Fibroblast of villous mesenchyme (primary cell): ENCODE data around the gene NFE2L3. TPM values are rescaled to one million over a fixed set of nuclear protein-coding genes. Genes with fewer than 3 reads are reported as not detected.
"Not testable (repeated sequence)": the region's sequence is repeated elsewhere in the genome, so short reads cannot be mapped to it uniquely, and the experiment has no call there.

Source experiments
- DNase-seq: peaks from one replicate; pipeline ENCODE4 v3.0.0-alpha.2; 2010; ENCODE audit warnings: low read depth
- H3K4me3 ChIP-seq: 2 replicates; pipeline ENCODE4 v1.5.1; 2011; ENCODE audit warnings: low read depth, mild to moderate bottlenecking, low read length
- CTCF ChIP-seq: IDR thresholded peaks from 2 replicates; pipeline ENCODE4 v1.5.1; 2012; ENCODE audit warnings: low read depth, mild to moderate bottlenecking, low read length; ENCODE audit not compliant: insufficient read depth
- total RNA-seq: library from RNA; depleted of rRNA; stranded (reverse); fragments of >200 nt; gene quantifications from 2 replicates; pipeline ENCODE4 v1.2.3, GENCODE V29; 2012

The NFE2L3 gene
- total RNA-seq, 1 donor, result 6.9 TPM

GRCh38 chr7:26117142-26117807 lies 34.7 kb upstream of the NFE2L3 start:
- no peak for DNase-seq

GRCh38 chr7:26117970-26118369 lies 34.0 kb upstream of the NFE2L3 start:
- no peak for DNase-seq
- TF ChIP-seq CTCF, result no peak
- H3K4me3 ChIP-seq, result no peak overlapping the region

More at GRCh38 chr7:26117142-26117807, 34.7 kb upstream of the NFE2L3 start:
- H3K4me3 ChIP-seq, result no peak overlapping the region
- no peak for TF ChIP-seq CTCF

- no peak overlapping the region for H3K4me3 ChIP-seq
- no peak for DNase-seq
- TF ChIP-seq CTCF, result no peak
These were observed 29.3 kb upstream of the NFE2L3 start for GRCh38 chr7:26122745-26123144.

GRCh38 chr7:26124775-26125174 lies 27.2 kb upstream of the NFE2L3 start:
- not testable (repeated sequence) for DNase-seq, H3K4me3 ChIP-seq

- TF ChIP-seq CTCF, result no peak
- no peak overlapping the region for H3K4me3 ChIP-seq
- no peak for DNase-seq
These were observed 24.6 kb upstream of the NFE2L3 start for GRCh38 chr7:26127411-26127810.

GRCh38 chr7:26131056-26131589 lies 20.9 kb upstream of the NFE2L3 start:
- no peak for TF ChIP-seq CTCF
- no peak overlapping the region for H3K4me3 ChIP-seq
- no peak for DNase-seq

- no peak overlapping the region for H3K4me3 ChIP-seq
- no peak for TF ChIP-seq CTCF
- DNase-seq, result no peak
These were observed 16.9 kb upstream of the NFE2L3 start for GRCh38 chr7:26135076-26135475.
